HG03280 (cell line): ENCODE results near the gene EPC2.
"Not testable (repeated sequence)": the region's sequence is repeated elsewhere in the genome, so short reads cannot be mapped to it uniquely, and the experiment has no call there.

ENCODE experiments used
- ATAC-seq: cut with Tn5 transposase; IDR thresholded peaks from one replicate; pipeline ENCODE4 v1.9.1; 2021; ENCODE audit warnings: mild to moderate bottlenecking, moderate library complexity; ENCODE audit not compliant: unreplicated experiment

The EPC2 gene

GRCh38 chr2:148670773-148671172, 26.2 kb downstream of the EPC2 start:
- ATAC-seq = no peak

GRCh38 chr2:148674063-148675020, 29.8 kb downstream of the EPC2 start:
- ATAC-seq = no peak

GRCh38 chr2:148675708-148676107, 31.2 kb downstream of the EPC2 start:
- no peak for ATAC-seq

GRCh38 chr2:148678302-148679179, 34.0 kb downstream of the EPC2 start:
- ATAC-seq = not testable (repeated sequence)

GRCh38 chr2:148680462-148680861, 35.9 kb downstream of the EPC2 start:
- ATAC-seq = no peak

GRCh38 chr2:148681443-148681842, 36.9 kb downstream of the EPC2 start:
- ATAC-seq = no peak

- not testable (repeated sequence) for ATAC-seq
Observed at GRCh38 chr2:148681862-148682261, 37.3 kb downstream of the EPC2 start.

- ATAC-seq = no peak
Observed at GRCh38 chr2:148684507-148684906, 40.0 kb downstream of the EPC2 start.

GRCh38 chr2:148687543-148687942, 43.0 kb downstream of the EPC2 start:
- no peak for ATAC-seq

- not testable (repeated sequence) for ATAC-seq
Observed at GRCh38 chr2:148688011-148688410, 43.5 kb downstream of the EPC2 start.

GRCh38 chr2:148696985-148697384, 52.4 kb downstream of the EPC2 start:
- ATAC-seq = no peak

- no peak for ATAC-seq
Observed at GRCh38 chr2:148699830-148700229, 55.3 kb downstream of the EPC2 start.

GRCh38 chr2:148701039-148701438, 56.5 kb downstream of the EPC2 start:
- no peak for ATAC-seq

- no peak for ATAC-seq
Observed at GRCh38 chr2:148701877-148702276, 57.3 kb downstream of the EPC2 start.

GRCh38 chr2:148702475-148702874, 57.9 kb downstream of the EPC2 start:
- no peak for ATAC-seq

- no peak for ATAC-seq
Observed at GRCh38 chr2:148704247-148704646, 59.7 kb downstream of the EPC2 start.

GRCh38 chr2:148716378-148716920, 71.9 kb downstream of the EPC2 start:
- no peak for ATAC-seq

- no peak for ATAC-seq
Observed at GRCh38 chr2:148718039-148718438, 73.5 kb downstream of the EPC2 start.

- no peak for ATAC-seq
Observed at GRCh38 chr2:148719195-148719749, 74.7 kb downstream of the EPC2 start.

- ATAC-seq = no peak
Observed at GRCh38 chr2:148719941-148720436, 75.4 kb downstream of the EPC2 start.

GRCh38 chr2:148720501-148721001, 76.0 kb downstream of the EPC2 start:
- no peak for ATAC-seq
